ENCODE measurements around the gene TMEM121B.

TMEM121B gene

GRCh38 chr22:17137861-17138425 is 16.8 kb upstream of the TMEM121B start:
- DNase-seq, result no peak

GRCh38 chr22:17137170-17137569 is 16.0 kb upstream of the TMEM121B start:
- DNase-seq, result no peak

GRCh38 chr22:17135153-17135760 is 14.1 kb upstream of the TMEM121B start:
- DNase-seq, result no peak

GRCh38 chr22:17133137-17133536 is 12.0 kb upstream of the TMEM121B start:
- DNase-seq, result no peak

- DNase-seq, result no peak
Observed at GRCh38 chr22:17132112-17132511, 11.0 kb upstream of the TMEM121B start.

- DNase-seq, result no peak
Observed at GRCh38 chr22:17131686-17132085, 10.5 kb upstream of the TMEM121B start.

GRCh38 chr22:17130199-17130598 is 9.0 kb upstream of the TMEM121B start:
- no peak for DNase-seq

- DNase-seq, result no peak
Observed at GRCh38 chr22:17120711-17121232, 388 bp downstream of the TMEM121B start.

GRCh38 chr22:17120281-17120680 is 879 bp downstream of the TMEM121B start:
- DNase-seq, result peak; percentile 47

GRCh38 chr22:17119481-17120202 is 1.5 kb downstream of the TMEM121B start:
- no peak for DNase-seq

GRCh38 chr22:17118342-17118741 is 2.8 kb downstream of the TMEM121B start:
- no peak for DNase-seq

GRCh38 chr22:17117890-17118289 is 3.3 kb downstream of the TMEM121B start:
- no peak for DNase-seq

GRCh38 chr22:17117400-17117799 is 3.8 kb downstream of the TMEM121B start:
- DNase-seq, result no peak

GRCh38 chr22:17116572-17117330 is 4.4 kb downstream of the TMEM121B start:
- DNase-seq, result no peak

GRCh38 chr22:17115945-17116565 is 5.1 kb downstream of the TMEM121B start:
- no peak for DNase-seq

GRCh38 chr22:17115236-17115635 is 5.9 kb downstream of the TMEM121B start:
- no peak for DNase-seq

- no peak for DNase-seq
Observed at GRCh38 chr22:17114898-17115235, 6.3 kb downstream of the TMEM121B start.

GRCh38 chr22:17114173-17114897 is 6.8 kb downstream of the TMEM121B start:
- DNase-seq, result no peak

- no peak for DNase-seq
Observed at GRCh38 chr22:17113600-17113999, 7.6 kb downstream of the TMEM121B start.

GRCh38 chr22:17112491-17113042 is 8.6 kb downstream of the TMEM121B start:
- no peak for DNase-seq

- no peak for DNase-seq
Observed at GRCh38 chr22:17110791-17111550, 10.2 kb downstream of the TMEM121B start.

All from stimulated activated naive CD4-positive, alpha-beta T cell treated with Interleukin-2 at 50 U/mL for 16 hours (primary cell).